ENCODE results near the gene RPL21. TPM values are rescaled to one million over a fixed set of nuclear protein-coding genes. Genes with fewer than 3 reads are reported as not detected.
"Not testable (repeated sequence)": the region's sequence is repeated elsewhere in the genome, so short reads cannot be mapped to it uniquely, and the experiment has no call there.

RPL21 gene
- total RNA-seq, 1 donor from 2014 or later, result 1,271 TPM

DNA sequence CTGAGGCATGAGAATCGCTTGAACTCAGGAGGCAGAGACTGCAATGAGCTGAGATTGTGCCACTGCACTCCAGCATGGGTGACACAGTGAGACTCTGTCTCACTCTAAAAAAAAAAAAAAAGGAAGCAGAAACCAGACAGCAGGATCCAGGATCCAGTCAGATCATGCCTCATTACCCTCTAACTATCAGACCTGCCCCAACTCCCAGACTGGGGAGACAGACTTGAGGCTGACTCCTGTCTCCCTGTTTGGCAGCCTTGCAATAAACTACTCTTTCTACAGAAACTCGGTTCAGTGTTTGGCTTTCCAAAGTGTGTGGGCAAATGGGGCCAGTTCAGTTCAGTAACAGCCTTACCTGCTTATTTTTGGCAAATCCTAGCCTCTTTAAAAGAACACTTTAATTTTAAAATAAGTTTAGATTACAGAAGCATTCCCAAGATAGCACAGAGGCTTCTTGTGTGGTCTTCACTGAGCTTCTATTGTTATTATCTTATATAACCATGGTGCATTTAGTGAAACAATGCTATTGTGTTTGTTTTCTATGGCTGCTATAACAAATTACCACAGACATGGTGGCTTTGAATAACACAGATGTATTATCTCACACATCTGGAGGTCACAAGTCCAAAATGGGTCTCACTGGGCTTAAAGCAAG lies 37.8 kb downstream of the RPL21 start:
- DNase-seq, result no peak

DNA sequence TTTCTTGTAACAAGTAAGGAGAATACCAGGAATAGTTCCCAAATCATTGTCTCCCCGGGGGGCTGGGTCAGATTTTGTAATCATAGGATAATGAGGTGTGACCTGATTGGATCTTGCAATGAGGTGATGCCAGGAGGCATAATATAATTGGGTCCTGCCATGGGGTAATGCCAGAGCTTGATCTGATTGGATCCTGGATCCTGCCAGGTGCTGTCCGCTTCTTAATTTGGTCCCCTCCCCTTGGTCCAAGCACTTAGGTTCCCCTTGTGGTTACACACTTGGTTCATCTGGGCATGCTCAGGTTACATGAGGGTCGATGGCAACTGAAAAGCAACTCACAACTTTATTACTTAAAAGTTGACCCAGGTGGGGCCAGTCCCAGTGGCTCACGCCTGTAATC lies 39.4 kb downstream of the RPL21 start:
- no peak for DNase-seq

DNA sequence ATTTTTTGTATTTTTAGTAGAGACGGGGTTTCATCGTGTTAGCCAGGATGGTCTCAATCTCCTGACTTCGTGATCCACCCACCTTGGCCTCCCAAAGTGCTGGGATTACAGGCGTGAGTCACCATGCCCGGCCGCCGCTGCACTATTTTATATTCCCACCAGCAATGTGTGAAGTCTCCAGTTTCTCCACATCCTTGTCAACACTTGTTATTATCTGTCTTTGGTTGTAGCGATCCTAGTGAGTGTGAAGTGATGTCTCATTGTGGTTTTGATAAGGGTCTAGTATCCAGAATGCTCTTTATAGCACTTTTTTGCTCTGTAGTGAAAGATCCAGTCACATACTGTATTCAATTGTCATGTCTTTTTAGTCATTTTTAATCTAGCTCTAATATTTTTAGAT lies 40.6 kb downstream of the RPL21 start:
- DNase-seq, result not testable (repeated sequence)

DNA sequence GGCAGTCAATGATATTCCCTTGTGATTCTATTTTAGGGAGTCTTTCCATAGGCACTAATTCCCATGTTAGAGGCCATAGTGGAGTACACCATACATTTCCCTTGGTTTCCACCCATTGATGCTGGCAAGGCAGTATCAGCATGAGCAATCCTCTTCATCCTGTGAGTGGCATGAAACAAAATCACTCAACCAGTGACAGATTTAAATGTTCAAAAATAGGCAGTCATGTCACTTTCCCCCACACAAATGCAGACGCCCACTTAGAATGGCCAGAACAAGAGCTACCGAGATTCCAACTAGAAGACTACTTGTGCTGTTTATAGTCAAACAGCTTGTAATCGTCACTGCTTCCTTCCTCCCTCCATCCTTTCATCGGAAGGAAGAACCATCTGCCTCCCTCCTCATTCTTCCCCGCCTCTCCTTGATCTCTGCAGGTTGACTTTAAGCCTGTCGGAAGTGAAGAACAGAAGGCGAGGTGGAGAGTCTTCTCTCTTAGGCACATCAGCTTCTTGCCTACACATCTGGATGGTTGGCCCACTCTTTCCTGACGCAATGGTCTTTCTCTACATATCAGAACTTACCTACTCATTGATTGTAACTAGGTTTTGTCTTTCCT lies 41.8 kb downstream of the RPL21 start:
- no peak for DNase-seq

DNA sequence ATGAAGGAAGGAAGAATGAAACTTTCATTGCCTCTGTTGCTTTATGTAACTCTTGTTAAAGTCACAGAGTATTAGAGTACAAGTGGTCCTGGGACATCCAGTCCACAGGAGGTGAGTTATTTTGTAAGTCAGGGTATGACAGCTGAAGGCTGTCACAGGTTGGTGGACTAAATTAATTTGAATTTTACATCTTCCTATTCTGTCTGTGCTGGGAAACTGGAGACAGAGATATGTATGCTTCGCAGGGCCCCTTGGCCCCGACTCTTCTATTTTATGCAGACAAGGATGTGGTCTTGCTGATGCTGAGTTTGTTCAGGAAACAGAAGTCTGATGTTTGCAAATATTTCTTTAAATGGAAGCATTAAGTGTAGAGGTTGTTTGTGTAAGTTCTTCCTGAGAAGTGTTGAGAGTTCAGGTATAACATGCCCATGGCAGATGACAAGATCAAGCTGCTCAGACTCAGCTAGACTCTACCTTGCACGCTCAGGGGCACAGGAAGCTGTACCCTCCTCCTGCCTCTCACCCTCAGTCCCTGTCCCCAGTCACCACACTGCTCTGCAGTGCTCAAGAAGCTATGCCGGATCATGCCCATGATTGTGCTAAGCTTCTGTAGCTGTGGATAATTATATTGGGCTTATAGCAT lies 42.6 kb downstream of the RPL21 start:
- DNase-seq, result no peak

DNA sequence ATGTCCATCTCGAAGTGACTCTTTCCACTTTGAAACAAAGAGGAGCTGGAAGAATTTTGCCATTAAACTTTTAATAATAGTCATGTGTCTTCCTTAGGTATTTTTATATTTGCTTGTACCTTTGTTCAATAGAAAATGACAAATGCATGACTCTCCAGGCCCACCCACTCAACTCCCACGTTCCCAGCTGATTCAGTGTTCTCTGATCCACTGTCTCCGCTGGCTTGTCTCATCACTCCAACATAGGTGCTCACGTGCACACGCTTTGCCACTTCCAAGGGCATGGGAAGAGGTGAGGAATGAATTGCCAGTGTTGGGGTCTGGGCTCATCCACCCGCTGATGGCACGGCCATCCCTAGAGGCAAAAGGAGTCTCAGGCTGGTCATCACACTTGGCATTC lies 43.7 kb downstream of the RPL21 start:
- no peak for DNase-seq

DNA sequence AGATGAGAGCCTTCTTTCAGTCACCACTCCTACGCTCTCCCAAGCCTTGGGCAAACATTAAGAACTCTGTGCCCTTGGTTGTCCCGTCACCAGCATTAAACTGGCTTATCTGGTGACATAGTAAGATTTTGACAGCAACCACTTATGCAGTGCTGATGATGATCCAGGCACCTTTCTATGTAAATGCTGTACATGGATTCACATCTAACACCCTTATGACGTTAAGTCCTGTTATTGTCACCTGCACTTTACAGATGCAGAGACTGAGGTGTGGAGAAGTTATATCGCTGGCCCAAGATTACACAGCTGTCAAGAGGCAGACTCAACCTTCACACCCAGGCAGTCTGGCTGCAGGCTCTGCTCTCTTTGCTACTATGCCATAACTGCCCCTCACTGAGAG lies 44.3 kb downstream of the RPL21 start:
- DNase-seq, result no peak

DNA sequence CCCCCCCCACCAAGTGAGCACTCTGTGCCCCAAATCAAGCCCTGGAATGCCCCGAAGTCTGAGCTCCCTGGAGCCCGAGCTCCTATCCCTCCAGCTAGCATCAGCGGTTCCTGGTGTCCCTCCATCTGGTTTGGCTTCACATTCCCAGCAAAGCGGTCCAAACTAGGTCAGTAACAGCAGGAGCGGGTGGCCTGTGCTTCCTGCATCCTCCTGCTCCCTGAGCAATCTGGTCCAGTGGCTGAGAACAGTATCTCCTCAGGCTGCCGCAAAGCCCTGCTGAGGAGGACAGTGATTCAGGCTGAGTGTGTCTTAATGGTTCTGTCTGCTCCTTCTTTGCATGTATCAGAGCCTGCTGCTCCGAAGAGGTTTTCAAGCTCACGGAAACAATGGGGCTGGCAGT lies 45.1 kb downstream of the RPL21 start:
- no peak for DNase-seq

DNA sequence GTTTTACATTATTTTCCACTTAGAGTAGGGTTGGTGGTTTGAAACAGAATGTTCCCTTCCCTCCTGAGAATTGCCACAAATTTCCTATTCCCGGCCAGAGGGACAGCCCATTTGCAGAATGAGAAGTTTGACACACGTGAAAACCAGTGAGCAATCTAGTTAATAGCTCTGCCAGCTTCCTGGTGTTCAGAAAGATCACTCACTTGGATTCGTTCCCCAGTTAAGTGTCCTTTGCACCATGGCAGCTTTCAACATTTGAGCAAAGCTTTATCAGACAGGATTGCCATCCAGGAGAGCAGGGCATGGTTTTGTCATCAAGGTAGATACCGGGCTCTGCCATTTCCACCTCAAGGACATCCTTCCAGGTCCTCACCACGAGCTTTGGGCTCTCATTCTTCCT lies 47.5 kb downstream of the RPL21 start:
- DNase-seq, result no peak

DNA sequence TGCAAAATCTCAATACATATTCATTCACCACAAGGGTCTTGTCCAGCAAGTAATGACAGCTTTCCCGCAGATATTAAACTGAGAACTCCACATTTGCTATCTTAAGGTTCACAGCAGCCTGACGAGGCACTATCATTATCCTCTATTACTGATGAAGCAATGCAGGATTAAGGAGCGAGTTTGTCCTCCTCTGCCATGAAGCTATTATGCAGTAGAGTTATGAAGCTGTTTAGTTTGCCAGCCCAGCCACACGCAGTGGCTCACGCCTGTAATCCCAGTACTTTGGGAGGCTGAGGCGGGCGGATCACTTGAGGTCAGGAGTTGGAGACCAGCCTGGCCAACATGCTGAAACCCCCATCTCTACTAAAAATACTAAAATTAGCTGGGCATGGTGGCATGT lies 49.0 kb downstream of the RPL21 start:
- not testable (repeated sequence) for DNase-seq

DNA sequence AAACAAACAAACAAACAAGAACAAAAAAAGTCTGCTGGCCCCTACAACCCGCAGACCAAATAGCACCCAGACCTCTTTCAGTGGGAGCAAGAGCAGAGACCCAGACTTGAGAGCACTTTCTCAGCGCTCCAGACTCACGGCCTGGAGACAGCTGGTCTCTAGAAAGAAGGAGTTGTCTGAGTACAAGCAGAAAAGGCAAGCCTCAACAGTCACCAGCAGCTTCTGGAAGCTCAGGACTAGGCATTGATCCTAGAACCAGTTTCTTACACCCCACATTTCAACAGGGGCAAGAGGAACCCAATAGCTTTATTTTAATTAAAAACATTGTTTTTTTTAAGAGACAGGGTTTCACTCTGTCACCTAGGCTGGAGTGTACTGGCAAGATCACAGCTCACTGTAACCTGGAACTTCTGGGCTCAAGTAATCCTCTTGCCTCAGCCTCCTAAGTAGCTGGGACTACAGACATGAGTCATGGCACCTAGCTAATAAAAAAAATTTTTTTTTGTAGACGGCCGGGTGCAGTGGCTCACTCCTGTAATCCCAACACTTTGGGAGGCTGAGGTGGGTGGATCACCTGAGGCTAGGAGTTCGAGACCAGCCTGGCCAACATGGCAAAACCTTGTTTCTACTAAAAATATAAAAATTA lies 49.7 kb downstream of the RPL21 start:
- DNase-seq, result no peak

DNA sequence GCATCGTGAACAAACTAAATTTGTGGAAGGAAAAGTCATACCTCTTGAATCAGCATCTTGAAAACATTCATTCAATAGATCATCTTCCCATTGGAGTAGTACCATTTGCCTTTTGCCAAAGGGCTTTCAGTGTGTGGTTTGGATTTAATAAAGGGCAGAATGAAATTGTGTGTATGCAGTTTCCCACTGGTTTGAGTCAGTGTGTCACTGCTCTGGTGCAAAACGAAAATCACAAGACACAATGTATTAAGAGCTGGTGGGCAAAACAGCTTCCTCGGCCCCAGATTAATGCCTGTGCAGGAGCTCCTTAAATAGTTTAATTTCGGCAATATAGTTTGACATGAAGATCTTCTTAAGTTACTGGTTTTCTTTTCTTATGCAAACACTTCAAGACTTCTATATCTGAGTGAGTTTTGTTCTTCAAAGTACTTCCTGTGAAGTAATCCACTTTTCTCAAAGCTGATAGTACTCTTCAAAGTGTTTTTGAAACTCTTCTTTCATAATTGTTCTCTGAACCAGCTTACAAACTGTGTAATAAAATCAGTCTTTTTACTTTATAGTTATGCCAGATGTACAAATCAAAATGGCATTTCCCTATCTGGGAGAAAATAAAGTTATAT lies 51.4 kb downstream of the RPL21 start:
- no peak for DNase-seq

DNA sequence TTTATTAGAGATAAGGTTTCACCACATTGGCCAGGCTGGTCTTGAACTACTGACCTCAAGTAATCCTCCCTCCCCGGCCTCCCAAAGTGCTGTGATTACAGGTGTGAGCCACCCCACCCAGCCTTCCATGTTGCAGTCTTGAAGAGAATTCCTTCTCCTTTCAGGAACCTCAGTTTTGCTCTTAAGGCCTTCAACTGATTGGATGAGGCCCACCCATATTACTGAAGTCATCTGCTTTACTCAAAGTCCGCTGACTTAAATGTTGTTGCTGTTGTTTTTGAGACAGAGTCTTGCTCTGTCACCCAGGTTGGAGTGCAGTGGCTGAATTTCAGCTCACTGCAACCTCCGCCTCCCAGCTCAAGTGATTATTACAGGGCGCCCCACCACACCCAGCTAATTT lies 52.7 kb downstream of the RPL21 start:
- no peak for DNase-seq

DNA sequence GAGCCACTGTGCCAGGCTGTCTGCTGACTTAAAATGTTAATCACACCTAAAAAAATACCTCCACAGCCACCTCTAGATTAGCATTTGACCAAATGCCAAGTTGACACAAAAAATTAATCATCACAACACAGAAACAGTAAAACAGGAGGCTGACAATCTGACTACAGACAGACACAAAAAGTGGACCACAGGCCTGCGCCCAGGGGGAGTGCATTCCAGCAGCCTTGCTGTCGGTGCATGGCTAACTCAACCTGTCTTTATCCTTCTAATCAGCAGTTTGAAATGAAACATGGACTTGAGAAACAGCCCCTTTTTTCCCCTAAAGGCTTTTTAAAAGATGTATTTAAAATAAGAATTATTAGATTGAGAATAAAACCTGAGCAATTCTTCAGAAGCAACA lies 53.3 kb downstream of the RPL21 start:
- no peak for DNase-seq

Small RNA genes lying within 50 kb of the gene (small RNA-seq; reads per million reads assigned to genes)
- not detected for gene SNORA27 (ENCODE audit: low replicate concordance)
- not detected for gene SNORD102 (ENCODE audit: low replicate concordance)

Other genes starting within 250 kb of the RPL21 start
- gene USP12, start 79.7 kb upstream of the RPL21 start, total RNA-seq, result 32.7 TPM
- 4.6 TPM for gene RASL11A, start 19.3 kb downstream of the RPL21 start, total RNA-seq
- 43.4 TPM for gene GTF3A, start 173.1 kb downstream of the RPL21 start, total RNA-seq
- 41.4 TPM for gene MTIF3, start 199.0 kb downstream of the RPL21 start, total RNA-seq

All from skin of body (tissue), 3 donors.